ENCODE results near the gene MBTPS1.

MBTPS1 gene

GRCh38 chr16:84014570-84015327 is 102.0 kb downstream of the MBTPS1 start:
- TF ChIP-seq ZNF70 (CRISPR knock-in tag; IDR thresholded peaks at IDR 0.05) (no peak), ARNTL (CRISPR knock-in tag; IDR thresholded peaks at IDR 0.05; ENCODE audit: borderline replicate concordance, low read depth) (no peak), OSR1 (CRISPR knock-in tag; IDR thresholded peaks at IDR 0.05) (no peak), TSHZ2 (CRISPR knock-in tag; IDR thresholded peaks at IDR 0.05) (no peak), ISL1 (CRISPR knock-in tag; IDR thresholded peaks at IDR 0.05) (no peak), CSDC2 (CRISPR knock-in tag; IDR thresholded peaks at IDR 0.05) (no peak), ESRRG (CRISPR knock-in tag; IDR thresholded peaks at IDR 0.05) (no peak), BACH2 (CRISPR knock-in tag; IDR thresholded peaks at IDR 0.05; ENCODE audit: borderline replicate concordance) (no peak), SNAI2 (CRISPR knock-in tag; IDR thresholded peaks at IDR 0.05) (no peak)
- ATAC-seq = no peak; the same call in 2 of the 3 replicates

- no peak for TF ChIP-seq ISL1 (CRISPR knock-in tag; IDR thresholded peaks at IDR 0.05)
- no peak for TF ChIP-seq SNAI2 (CRISPR knock-in tag; IDR thresholded peaks at IDR 0.05)
- no peak for TF ChIP-seq ZFP30 (CRISPR knock-in tag; IDR thresholded peaks at IDR 0.05)
- ATAC-seq = peak; percentile 87
Measured at GRCh38 chr16:84013787-84014569, 102.8 kb downstream of the MBTPS1 start.

GRCh38 chr16:84009282-84009681 is 107.5 kb downstream of the MBTPS1 start:
- no peak for ATAC-seq
- no peak for TF ChIP-seq ESRRG (CRISPR knock-in tag; IDR thresholded peaks at IDR 0.05)
- no peak for TF ChIP-seq ARNTL (CRISPR knock-in tag; IDR thresholded peaks at IDR 0.05; ENCODE audit: borderline replicate concordance, low read depth)
- no peak for TF ChIP-seq PPARA (CRISPR knock-in tag; IDR thresholded peaks at IDR 0.05; ENCODE audit: borderline replicate concordance)
- no peak for TF ChIP-seq SNAI2 (CRISPR knock-in tag; IDR thresholded peaks at IDR 0.05)
- no peak for TF ChIP-seq TSHZ2 (CRISPR knock-in tag; IDR thresholded peaks at IDR 0.05)

- ATAC-seq = no peak
- TF ChIP-seq CREB5 (CRISPR knock-in tag; IDR thresholded peaks at IDR 0.05; ENCODE audit: low read depth) (no peak), TSHZ2 (CRISPR knock-in tag; IDR thresholded peaks at IDR 0.05) (no peak), CSRNP3 (CRISPR knock-in tag; IDR thresholded peaks at IDR 0.05) (no peak), SNAI2 (CRISPR knock-in tag; IDR thresholded peaks at IDR 0.05) (no peak), ARNTL (CRISPR knock-in tag; IDR thresholded peaks at IDR 0.05; ENCODE audit: borderline replicate concordance, low read depth) (no peak), OSR1 (CRISPR knock-in tag; IDR thresholded peaks at IDR 0.05) (no peak), TCF4 (CRISPR knock-in tag; IDR thresholded peaks at IDR 0.05; ENCODE audit: borderline replicate concordance) (no peak), PATZ1 (CRISPR knock-in tag; IDR thresholded peaks at IDR 0.05; ENCODE audit: borderline replicate concordance) (no peak), ZFP3 (CRISPR knock-in tag; IDR thresholded peaks at IDR 0.05) (no peak), ESRRG (CRISPR knock-in tag; IDR thresholded peaks at IDR 0.05) (no peak), GLIS3 (CRISPR knock-in tag; IDR thresholded peaks at IDR 0.05) (no peak), ZNF565 (CRISPR knock-in tag; conservative IDR thresholded peaks at IDR 0.05; ENCODE audit: low read depth) (no peak), ZFP30 (CRISPR knock-in tag; IDR thresholded peaks at IDR 0.05) (no peak), ZNF70 (CRISPR knock-in tag; IDR thresholded peaks at IDR 0.05) (no peak)
Measured at GRCh38 chr16:84007965-84008364, 108.8 kb downstream of the MBTPS1 start.
